Measurements from ENCODE around the gene POLRMT. TPM values are rescaled to one million over a fixed set of nuclear protein-coding genes. Genes with fewer than 3 reads are reported as not detected.
A peak's percentile ranks its signal among the peaks of the same experiment; 100 is the strongest.

POLRMT gene
- total and polyA plus RNA-seq, 9 donors = 13.5 to 52.3 (median 40.6) TPM

DNA sequence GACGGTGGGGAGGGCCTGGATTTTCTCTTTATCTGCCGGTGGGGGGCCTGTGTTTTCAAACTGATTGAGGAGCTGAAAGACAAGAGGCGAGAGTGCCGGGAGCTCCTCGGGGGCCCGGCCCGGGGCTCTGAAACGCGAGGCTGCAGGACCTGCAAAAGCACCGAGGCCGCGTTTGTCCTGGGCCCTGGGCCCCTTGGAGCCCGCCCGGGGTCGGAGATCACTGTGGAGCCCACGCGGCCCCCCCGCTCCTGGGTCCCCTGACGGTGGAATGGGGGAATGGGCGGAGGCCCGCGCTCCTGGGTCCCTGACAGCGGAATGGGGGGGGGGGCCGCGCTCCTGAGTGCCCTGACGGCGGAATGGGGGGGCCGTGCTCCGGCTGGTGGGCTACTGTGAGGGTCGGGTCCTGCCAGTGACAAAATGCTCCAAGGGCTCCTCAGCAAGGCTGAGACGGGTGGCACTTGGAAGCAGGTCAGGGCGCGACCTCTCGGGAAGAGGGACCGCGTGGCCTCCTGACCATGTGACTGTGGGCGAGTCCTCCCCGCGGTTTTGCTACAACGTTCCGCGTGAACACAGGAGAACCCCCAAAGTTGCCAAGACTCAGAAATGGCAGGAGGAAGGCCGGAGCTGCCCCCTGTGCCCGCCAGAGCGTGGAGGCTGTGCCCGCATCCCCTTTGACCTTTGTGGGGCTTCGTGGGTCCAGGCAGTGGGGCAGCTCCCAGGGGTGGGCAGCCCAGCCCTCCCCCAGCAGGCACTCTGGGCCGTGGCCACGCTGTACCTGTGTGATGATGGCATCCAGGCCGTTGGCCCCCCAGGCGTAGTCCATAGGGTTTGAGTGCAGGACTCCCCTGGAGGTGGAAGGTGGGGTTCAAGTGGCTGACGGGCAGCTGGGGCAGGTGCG is 15.8 kb upstream of the POLRMT start:
- Histone ChIP-seq H3K27me3 (no peaks in the 10 kb centered on the region), H3K9me3 (no peaks in the 10 kb centered on the region), H3K36me3 (no peaks in the 10 kb centered on the region), H3K4me1 (ENCODE audit: insufficient read depth) (no peaks in the 10 kb centered on the region), H3K27ac (no peak overlapping the region), H3K4me3 (no peak overlapping the region)
- no peak for TF ChIP-seq EP300 (IDR thresholded peaks at IDR 0.05)
- TF ChIP-seq, protein P1, sequence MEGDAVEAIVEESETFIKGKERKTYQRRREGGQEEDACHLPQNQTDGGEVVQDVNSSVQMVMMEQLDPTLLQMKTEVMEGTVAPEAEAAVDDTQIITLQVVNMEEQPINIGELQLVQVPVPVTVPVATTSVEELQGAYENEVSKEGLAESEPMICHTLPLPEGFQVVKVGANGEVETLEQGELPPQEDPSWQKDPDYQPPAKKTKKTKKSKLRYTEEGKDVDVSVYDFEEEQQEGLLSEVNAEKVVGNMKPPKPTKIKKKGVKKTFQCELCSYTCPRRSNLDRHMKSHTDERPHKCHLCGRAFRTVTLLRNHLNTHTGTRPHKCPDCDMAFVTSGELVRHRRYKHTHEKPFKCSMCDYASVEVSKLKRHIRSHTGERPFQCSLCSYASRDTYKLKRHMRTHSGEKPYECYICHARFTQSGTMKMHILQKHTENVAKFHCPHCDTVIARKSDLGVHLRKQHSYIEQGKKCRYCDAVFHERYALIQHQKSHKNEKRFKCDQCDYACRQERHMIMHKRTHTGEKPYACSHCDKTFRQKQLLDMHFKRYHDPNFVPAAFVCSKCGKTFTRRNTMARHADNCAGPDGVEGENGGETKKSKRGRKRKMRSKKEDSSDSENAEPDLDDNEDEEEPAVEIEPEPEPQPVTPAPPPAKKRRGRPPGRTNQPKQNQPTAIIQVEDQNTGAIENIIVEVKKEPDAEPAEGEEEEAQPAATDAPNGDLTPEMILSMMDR (IDR thresholded peaks at IDR 0.05) = no peak
- TF ChIP-seq POLR2A (IDR thresholded peaks at IDR 0.05) = no peak
- intact Hi-C loops (cut with DNase I) = no loop called here
- WGBS, 3 donors = 82 to 92% (median 86%) methylated on average over 48 to 53 of the region's 53 CpGs
- DNase-seq = peak in 1 of 5 donors; percentile 27

DNA sequence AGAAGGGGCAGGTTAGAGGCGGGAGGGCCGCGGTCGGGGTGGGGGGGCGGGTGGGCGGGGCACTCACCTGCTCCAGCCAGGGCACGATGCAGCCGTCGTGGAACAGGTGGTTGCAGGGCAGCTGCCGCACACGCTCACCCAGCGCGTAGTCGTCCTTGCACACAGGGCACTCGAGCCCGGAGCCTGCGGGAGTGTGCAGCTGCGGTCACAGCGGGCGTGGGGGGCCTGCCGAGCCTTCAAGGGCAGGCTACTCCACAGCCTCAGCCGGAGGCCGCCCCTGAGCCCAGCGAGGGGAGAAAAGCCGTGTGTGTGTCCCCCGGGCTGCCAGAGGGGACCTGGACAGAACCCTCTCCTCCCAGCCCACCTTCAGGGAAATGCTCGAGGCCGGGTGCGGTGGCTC is 15.0 kb upstream of the POLRMT start:
- Histone ChIP-seq H3K9me3 (no peaks in the 10 kb centered on the region), H3K27ac (no peak overlapping the region), H3K4me3 (no peak overlapping the region), H3K36me3 (no peaks in the 10 kb centered on the region), H3K4me1 (ENCODE audit: insufficient read depth) (no peaks in the 10 kb centered on the region), H3K27me3 (no peaks in the 10 kb centered on the region)
- TF ChIP-seq EP300 (IDR thresholded peaks at IDR 0.05) (no peak), POLR2A (IDR thresholded peaks at IDR 0.05) (no peak)
- TF ChIP-seq, protein P1 (IDR thresholded peaks at IDR 0.05) = no peak
- WGBS, 3 donors = 85 to 88% (median 85%) methylated on average over 29 of the region's 29 CpGs
- intact Hi-C loops (cut with DNase I) = no loop called here
- no peak for DNase-seq

DNA sequence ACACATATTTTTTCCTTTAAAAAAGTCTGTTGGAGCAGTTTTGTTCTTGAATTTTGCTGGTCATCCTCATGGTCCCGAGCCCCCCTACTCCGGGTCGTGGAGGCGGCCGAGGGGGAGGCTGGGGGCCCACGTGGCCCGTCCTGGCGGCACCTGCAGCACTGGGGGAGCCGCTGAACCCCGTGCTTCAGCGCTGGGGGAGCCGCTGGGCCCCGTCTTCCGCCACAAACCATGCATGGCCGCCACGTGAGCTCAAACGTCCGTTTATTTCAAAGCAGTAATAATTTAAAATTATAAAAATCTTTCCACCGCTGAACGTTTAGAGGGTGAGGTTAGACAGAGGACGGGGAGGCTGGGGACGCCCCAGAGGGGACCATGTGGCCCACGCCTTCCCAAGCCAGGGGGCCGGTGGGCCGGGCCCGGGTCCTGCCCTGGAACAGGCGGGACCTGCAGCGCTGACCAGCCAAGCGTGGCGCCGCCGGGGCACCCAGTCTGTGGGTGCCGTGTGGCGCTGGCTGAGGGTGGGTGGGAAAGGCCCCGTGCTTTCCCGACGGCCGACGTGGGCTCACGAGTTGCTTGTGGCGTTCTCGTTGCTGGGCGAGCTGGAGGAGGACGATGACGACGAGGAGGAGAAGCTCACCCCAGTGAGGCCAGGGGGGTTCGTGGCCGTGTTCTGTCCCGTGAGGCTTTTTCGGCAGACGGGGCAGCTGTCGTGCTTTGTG is 14.4 kb upstream of the POLRMT start:
- H3K4me1 ChIP-seq (ENCODE audit: insufficient read depth) = peaks cover 2% of the 10 kb centered on the region
- H3K27me3 ChIP-seq = no peaks in the 10 kb centered on the region
- TF ChIP-seq POLR2A (IDR thresholded peaks at IDR 0.05) = no peak
- H3K9me3 ChIP-seq = no peaks in the 10 kb centered on the region
- H3K27ac ChIP-seq = no peak overlapping the region
- H3K36me3 ChIP-seq = no peaks in the 10 kb centered on the region
- H3K4me3 ChIP-seq = no peak overlapping the region
- DNase-seq = peak in 1 of 5 donors; percentile 18
- WGBS, 3 donors = 87 to 88% (median 88%) methylated on average over 52 of the region's 52 CpGs
- intact Hi-C loops (cut with DNase I) = no loop called here

DNA sequence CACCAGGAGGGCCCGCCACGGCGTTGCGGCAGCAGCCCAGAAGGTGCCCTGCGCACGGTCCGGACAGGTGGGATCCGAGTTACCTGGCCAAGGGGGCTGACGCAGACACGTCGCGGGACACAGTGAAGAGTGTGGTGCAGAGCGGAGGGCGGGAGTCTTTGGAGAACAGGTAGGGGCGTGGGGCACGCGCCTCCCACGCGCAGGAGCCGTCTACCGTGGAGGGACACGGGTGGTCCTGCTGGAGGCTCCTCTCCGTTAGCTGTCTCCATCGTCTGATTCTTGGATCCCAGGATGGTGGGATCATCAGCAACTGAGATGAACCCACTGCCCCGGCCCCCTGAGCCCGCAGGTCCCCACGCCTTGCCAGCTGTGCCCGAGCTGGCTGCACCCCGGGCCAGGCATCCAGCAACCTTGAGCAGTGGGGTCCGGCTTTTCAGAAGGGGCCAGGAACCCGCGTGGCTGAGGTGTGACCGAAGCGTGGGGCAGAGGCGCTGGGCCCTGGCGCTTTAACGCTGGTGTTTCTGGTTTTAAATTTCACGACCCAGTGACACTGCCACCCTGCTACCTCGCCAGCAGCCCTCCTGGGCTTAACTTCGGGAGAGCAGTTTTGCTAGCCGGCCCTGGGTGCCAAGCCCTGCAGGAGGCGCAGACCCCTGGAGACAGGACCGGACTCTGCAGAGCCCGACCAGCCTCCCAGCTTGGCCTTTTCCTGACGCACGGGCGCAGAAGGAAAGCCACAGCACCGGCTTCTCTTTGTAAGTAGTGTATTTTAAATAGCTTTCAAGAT is 13.6 kb upstream of the POLRMT start:
- no peaks in the 10 kb centered on the region for H3K27me3 ChIP-seq
- H3K9me3 ChIP-seq = no peaks in the 10 kb centered on the region
- DNase-seq = peak in 2 of 5 donors; percentile 21 to 23
- H3K4me1 ChIP-seq (ENCODE audit: insufficient read depth) = peaks cover 2% of the 10 kb centered on the region
- H3K36me3 ChIP-seq = no peaks in the 10 kb centered on the region
- TF ChIP-seq EP300 (IDR thresholded peaks at IDR 0.05) (no peak), POLR2A (IDR thresholded peaks at IDR 0.05) (no peak)
- TF ChIP-seq, protein P1 (IDR thresholded peaks at IDR 0.05) = no peak
- H3K27ac ChIP-seq = no peak overlapping the region
- intact Hi-C loops (cut with DNase I) = no loop called here
- H3K4me3 ChIP-seq = no peak overlapping the region
- WGBS, 3 donors = 91 to 94% (median 92%) methylated on average over 48 of the region's 48 CpGs
